HG03565 (cell line): ENCODE results near the gene PLIN4.
"Not testable (repeated sequence)": the region's sequence is repeated elsewhere in the genome, so short reads cannot be mapped to it uniquely, and the experiment has no call there.

Experiments
- ATAC-seq: cut with Tn5 transposase; IDR thresholded peaks from one replicate; pipeline ENCODE4 v1.9.1; 2021; ENCODE audit warnings: mild to moderate bottlenecking, moderate library complexity; ENCODE audit not compliant: unreplicated experiment

The PLIN4 gene

GRCh38 chr19:4547303-4548237, 29.3 kb upstream of the PLIN4 start:
- ATAC-seq: no peak

- no peak for ATAC-seq
Observed at GRCh38 chr19:4543842-4544647, 25.8 kb upstream of the PLIN4 start.

GRCh38 chr19:4542896-4543841, 24.9 kb upstream of the PLIN4 start:
- ATAC-seq: no peak

- not testable (repeated sequence) for ATAC-seq
Observed at GRCh38 chr19:4541806-4542145, 23.5 kb upstream of the PLIN4 start.

GRCh38 chr19:4541114-4541805, 23.0 kb upstream of the PLIN4 start:
- no peak for ATAC-seq

- no peak for ATAC-seq
Observed at GRCh38 chr19:4539693-4540581, 21.7 kb upstream of the PLIN4 start, which contains the start of gene LRG1. LRG1 (minus strand) TSS chr19:4540036; CDS start chr19:4540013, 23 bp downstream.

- no peak for ATAC-seq
Observed at GRCh38 chr19:4539169-4539692, 20.9 kb upstream of the PLIN4 start.

- ATAC-seq: no peak
Observed at GRCh38 chr19:4538601-4538954, 20.3 kb upstream of the PLIN4 start.

- ATAC-seq: no peak
Observed at GRCh38 chr19:4537953-4538600, 19.8 kb upstream of the PLIN4 start.

- no peak for ATAC-seq
Observed at GRCh38 chr19:4536798-4537197, 18.5 kb upstream of the PLIN4 start.

- no peak for ATAC-seq
Observed at GRCh38 chr19:4534836-4535658, 16.8 kb upstream of the PLIN4 start, which contains the start of gene PLIN5. PLIN5 (minus strand) TSS chr19:4535224; CDS start chr19:4534074, 1,150 bp downstream.

GRCh38 chr19:4533835-4534424, 15.6 kb upstream of the PLIN4 start:
- no peak for ATAC-seq

- ATAC-seq: no peak
Observed at GRCh38 chr19:4533334-4533733, 15.0 kb upstream of the PLIN4 start.

- ATAC-seq: no peak
Observed at GRCh38 chr19:4531562-4532165, 13.4 kb upstream of the PLIN4 start.

- ATAC-seq: no peak
Observed at GRCh38 chr19:4529924-4530522, 11.7 kb upstream of the PLIN4 start.

GRCh38 chr19:4528843-4529242, 10.6 kb upstream of the PLIN4 start:
- no peak for ATAC-seq
